Measurements from ENCODE around the gene HDAC4.
"Not testable (repeated sequence)": the region's sequence is repeated elsewhere in the genome, so short reads cannot be mapped to it uniquely, and the experiment has no call there.

Gene HDAC4

DNA sequence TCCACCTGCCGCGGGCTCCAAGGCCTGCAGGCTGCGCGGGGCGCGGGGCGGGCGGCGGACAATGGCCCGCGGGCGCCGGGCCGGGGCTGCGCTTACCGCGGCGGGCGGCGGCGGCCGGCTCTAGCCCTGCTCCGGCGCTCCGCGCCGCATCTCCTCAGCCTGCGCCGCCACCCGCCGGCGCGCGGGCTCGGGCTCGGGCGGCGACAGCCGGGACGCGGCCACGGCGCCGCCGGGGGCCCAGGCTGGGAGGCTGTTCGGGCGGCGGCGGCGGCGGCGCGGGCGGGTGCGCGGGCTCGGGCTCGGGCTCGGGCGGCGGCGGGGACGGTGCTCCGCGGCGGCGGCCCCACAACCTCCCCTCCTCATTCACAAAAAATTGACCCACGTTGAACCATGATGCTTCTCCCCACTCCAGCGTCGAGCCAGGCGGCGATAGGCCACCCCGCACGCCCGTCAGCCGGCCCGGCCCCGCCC, at the start of gene HDAC4:
HDAC4 (minus strand) TSS at position 425 of the 471 bp plus-strand sequence. CDS start 48,321 bp downstream, outside the sequence.
- in situ Hi-C loops (cut with MboI; ENCODE audit: low sequenced_read_pairs), result no loop called here

DNA sequence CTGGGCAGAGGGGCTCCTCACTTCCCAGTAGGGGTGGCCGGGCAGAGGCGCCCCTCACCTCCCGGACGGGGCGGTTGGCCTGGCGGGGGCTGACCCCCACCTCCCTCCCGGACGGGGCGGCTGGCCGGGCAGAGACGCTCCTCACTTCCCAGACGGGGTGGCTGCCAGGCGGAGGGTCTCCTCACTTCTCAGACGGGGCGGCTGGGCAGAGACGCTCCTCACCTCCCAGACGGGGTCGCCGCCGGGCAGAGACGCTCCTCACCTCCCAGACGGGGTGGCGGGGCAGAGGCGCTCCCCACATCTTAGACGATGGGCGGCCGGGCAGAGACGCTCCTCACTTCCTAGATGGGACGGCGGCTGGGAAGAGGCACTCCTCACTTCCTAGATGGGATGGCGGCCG, 48.6 kb upstream of the HDAC4 start:
- in situ Hi-C loops (cut with MboI; ENCODE audit: low sequenced_read_pairs), result not testable (repeated sequence)

DNA sequence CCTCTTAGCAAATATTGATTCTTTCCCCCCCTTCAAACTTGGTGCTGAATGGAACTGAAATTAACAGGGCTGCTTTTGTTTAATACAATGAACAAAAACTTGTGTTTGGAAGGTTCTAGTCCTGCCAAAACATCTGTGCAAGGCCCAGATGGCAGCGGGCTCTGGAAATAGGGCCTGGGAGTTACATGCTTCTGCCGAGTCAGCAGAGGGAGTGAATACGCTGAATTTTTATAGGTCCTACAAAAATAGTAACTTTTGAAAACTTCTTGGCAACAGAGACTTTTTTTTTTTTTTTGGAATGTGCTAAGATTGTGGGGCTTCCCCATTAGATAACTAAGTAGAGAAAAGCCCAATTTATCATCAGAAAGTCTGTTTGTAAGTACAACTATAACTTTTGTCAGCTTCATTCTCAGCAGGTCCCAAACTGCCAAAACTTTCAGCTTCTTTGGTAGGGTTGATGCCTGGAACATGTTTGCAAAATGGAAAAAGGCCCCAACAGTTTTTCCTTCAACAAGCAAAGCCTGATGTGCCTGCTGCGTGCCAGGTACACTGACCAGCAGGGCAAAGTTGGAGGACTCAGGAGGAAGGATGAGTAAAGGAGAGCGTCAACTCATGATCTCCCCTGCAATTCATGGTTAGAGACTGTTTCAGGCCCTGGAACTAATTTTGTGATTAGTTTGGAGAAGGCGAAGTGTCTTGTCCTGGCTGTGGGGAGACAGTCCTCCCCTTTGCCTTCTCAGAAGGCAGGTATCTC, 45.1 kb upstream of the HDAC4 start:
- in situ Hi-C loops (cut with MboI; ENCODE audit: low sequenced_read_pairs), result no loop called here

DNA sequence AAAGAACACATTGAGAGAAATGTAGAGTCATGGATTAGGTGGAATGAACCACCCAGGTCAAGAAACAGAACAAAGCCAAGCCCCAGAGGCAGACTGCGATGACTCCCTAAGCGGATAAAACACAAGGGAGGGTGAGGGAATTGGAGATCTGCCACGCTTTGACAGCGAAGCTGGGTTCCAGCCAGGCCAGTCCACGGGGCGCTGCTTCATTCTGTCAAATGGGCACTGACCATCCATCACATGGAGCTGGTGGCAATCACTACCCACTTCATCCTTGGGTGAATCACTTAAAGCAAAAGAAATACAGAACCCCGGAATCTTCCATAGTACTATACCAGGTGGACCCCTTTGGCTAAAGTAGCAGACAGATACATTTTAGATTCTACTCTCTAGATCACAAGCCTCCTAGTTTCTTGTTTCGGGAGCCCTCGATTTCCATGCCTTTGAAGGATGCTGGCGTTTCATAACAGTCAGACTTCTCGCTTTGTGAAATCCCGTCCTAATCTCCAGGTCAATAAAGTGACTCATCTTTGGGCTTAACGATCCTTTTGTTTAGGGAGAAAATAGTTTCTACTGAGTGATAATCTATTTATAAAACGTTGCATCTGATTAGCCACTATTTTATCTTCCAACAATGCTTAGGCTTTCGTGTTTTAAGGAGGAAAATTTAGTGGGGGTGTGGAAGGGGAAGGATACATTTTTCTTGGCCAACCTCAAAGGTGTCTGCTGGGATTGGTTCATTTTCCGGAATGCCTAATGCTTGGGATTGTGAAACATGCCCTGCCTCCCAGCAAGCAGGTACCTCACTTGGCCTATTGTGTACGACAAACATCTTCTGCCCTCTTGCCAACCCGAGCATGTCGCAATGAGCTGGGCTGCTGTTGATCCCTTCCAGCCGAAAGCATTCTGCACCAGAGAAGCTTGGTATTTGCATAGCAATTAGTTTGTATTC, 44.1 kb upstream of the HDAC4 start:
- in situ Hi-C loops (cut with MboI; ENCODE audit: low sequenced_read_pairs), result no loop called here

DNA sequence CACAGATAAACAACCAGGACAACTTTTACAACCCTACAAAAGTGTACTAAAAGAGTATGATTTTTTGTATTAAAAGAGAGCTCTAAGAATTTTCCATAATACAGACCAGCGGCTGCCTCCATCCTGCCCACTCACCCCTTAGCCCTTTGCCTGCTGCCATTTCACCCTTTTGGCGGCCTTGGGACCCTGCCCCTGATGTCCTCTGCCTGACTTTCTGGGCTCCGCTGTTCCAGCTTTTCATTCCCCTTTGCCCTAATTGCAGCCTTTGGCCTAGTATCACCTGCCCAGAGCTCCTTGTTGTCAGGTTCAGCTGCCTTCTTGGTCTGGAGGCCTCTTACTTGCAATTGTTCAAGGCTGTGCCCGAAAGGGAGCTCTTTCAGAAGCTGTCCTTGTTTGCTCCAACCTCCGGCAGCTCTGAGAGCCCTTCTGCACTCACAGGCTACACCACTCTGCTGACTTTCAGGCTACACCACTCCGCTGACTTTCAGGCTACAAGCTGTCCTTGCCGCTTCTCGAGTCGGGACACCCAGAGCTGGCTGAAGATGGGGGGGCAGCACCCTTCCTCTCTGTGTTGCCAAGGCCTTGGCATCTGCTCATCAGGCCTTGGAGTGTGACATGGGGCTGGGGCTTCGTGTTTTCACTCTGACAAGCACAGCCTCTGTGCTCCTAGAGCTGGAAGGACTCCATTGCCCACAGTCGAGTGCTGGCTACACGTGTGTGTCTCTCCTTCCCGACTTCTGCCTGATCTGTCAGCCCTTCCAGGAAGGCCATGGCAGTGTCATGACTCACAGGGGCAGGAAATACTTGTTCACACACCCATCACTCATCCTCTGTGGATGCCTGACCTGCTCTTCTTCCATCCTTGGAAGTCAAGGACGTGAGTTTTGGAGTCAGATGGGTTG, 43.1 kb upstream of the HDAC4 start:
- in situ Hi-C loops (cut with MboI; ENCODE audit: low sequenced_read_pairs), result no loop called here

- in situ Hi-C loops (cut with MboI; ENCODE audit: low sequenced_read_pairs), result no loop called here
Observed at GRCh38 chr2:239443102-239443620, 42.3 kb upstream of the HDAC4 start.

DNA sequence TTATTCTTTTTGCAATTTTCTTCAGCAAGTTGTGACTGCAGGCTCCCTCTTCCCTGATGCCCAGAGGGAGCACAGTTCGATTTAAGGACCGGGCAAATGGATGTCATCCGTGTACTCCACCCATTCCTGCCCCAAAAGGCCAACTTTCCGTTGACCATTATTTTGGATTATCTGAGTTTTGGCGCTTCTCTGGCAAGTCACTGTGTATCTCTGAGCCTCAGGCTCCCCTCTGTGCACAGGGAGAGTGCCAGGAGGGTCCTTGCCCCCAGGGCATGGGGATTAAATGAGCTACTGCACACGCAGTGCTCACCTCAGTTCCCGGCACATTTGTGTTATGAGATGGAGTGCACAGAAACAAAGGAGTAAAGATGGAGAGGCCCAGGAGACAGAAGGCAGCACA, 41.4 kb upstream of the HDAC4 start:
- in situ Hi-C loops (cut with MboI; ENCODE audit: low sequenced_read_pairs), result no loop called here

- in situ Hi-C loops (cut with MboI; ENCODE audit: low sequenced_read_pairs), result no loop called here
Observed at GRCh38 chr2:239441261-239442078, 40.6 kb upstream of the HDAC4 start.

DNA sequence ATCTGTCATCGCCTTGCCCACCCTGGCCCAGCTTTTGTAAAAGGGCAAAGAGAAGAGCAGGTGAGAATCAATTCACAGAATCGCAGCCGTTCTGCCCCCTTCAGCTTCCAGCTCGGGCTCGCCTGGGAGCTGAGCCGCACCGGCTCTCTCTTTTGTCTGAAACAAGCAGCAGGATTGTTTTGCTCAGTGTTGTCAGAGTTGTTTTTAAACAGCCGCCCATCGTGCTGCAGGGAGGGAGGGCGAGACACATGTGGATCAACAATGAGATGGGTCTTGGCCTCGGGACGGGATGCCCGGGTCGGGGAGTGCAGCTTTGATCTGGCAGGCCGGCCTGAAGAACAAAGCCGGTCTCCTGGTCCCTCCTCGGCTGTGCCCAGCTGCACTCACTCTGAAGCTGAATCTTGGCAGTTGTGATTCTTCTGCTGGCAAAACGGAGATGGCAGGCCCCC, 39.7 kb upstream of the HDAC4 start:
- in situ Hi-C loops (cut with MboI; ENCODE audit: low sequenced_read_pairs), result no loop called here

DNA sequence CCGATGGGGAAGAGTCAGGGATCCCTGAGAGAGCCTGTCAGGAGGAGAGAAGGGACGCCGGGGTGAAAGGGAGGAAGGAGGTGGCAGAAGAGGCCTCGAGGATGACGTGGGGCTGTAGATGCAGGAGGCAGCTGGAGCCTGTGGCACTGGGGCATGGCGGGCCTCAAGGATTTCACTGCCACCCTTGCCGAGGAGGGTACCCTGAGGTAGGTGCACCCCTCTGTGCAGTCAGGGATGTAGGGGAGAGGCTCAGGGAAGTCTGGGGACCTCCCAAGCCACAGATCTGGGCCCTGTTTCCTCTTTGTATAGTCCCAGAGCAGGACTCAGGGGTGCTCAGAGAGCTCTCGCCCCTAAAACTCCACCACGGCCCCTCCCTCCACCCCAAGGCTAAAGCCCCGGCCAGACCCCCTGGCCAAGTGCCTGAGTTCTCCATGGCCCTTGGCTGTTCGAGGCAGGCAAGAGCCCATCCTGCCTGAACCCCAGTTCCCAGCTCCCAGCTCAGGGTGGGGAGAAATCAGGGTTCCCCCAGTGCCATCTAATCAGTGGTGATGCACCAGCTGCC, 39.0 kb upstream of the HDAC4 start:
- in situ Hi-C loops (cut with MboI; ENCODE audit: low sequenced_read_pairs), result no loop called here

- in situ Hi-C loops (cut with MboI; ENCODE audit: low sequenced_read_pairs), result no loop called here
Observed at GRCh38 chr2:239438995-239439753, 38.4 kb upstream of the HDAC4 start.

DNA sequence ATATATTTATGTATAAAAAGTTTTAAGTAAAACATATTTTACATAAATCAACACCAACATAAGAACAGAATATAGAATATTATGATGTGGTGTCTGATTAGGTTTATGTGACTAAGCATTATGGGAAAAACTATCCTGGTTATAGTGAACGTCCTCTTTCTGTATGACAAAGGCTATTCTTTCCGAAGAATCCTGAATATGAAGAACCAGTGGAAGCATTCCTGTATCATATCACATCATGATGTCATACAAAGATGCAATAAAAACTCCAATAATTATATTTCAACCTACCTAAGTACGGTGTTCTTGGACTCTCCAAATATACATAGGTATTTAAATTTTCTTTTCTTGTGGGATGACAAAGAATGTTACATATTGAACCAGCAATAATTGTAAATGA, 37.5 kb upstream of the HDAC4 start:
- in situ Hi-C loops (cut with MboI; ENCODE audit: low sequenced_read_pairs), result no loop called here

DNA sequence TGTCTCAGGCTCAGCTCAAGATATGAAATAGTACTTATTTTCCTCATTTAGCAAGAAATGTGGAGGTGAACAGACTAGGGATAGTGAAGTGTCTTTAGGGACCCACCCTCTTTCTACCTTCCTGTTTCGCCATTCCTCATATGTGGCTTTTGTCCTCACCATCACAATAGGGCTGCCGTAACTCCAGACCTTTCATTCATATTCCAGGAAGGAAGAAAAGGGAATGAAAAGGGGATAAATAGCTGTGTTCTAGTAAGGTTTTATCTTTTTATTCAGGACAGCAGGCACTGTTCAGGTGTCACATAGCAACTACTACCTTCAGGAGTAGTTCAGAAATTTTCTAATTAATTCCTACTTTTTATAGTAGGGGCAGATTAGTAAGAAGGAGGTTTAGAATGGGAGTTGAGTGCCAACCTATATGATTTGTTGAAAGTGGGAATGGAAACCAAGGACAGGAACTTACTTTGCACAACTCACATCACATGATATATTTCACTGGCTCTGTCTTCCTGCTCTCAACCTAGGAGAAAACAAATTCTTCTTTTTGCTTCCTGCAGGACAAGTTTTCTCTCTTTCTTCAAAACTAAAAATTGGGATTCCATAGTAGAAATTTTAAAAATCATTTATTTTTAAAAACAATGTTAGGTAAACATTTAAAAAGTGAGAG, 36.0 kb upstream of the HDAC4 start:
- in situ Hi-C loops (cut with MboI; ENCODE audit: low sequenced_read_pairs), result no loop called here

DNA sequence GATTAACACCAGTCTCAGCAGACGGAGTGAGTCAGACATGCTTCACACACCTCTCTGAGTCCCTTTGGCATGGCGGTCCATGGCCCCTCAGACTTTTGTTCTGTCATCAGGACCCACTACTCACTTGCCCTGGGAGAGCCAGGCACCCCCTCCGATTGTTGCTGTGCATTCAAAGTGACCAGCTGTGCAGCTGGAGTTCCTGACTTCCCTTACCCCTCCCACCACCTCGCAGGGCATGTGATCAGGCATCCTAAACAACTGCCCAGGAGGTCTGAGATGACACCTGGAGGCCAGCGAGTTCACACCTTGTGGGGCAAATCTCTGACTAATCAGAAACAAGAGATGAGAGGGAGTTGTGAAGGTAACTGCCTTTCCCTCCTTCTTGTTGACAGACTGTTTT, 35.3 kb upstream of the HDAC4 start:
- in situ Hi-C loops (cut with MboI; ENCODE audit: low sequenced_read_pairs), result no loop called here

GRCh38 chr2:239433777-239434403, 33.1 kb upstream of the HDAC4 start:
- in situ Hi-C loops (cut with MboI; ENCODE audit: low sequenced_read_pairs), result no loop called here

DNA sequence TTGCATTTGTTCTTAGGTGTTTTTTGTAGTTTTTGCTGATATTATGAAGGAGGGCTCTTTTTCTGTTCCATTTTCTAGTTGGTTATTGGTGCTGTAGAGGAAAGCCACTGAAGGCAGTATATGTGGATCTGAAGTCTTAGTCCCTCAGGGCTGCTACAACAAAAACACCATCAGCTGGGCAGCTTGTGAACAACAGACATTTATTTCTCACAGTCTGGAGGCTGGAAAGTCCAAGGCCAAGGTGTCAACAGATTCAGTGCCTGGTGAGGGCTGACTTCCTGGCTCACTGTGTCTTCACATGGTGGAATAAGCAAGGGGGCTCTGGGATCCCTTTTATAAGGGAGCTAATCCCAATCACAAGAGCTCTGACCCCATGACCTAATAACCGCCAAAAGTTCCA, 31.4 kb upstream of the HDAC4 start:
- in situ Hi-C loops (cut with MboI; ENCODE audit: low sequenced_read_pairs), result no loop called here

- in situ Hi-C loops (cut with MboI; ENCODE audit: low sequenced_read_pairs), result no loop called here
Observed at GRCh38 chr2:239431536-239431935, 30.7 kb upstream of the HDAC4 start.
